Breast epithelium (tissue), 3 donors: ENCODE results near the gene ATP1A1.

Experiments
- POLR2A ChIP-seq: fragments of 450-650 bp; IDR thresholded peaks from one replicate; pipeline ENCODE4 v1.6.1; 2016; ENCODE audit warnings: antibody characterized with exemption, mild to moderate bottlenecking, moderate library complexity
- TF ChIP-seq, protein P1 (sequence below), 3 donors: fragments of 450-650 bp; IDR thresholded peaks; one replicate each; pipeline ENCODE4 v1.5.1; 2016 to 2017; ENCODE audit warnings: antibody characterized with exemption in 3 of 3, mild to moderate bottlenecking in 3 of 3, moderate library complexity in 3 of 3

DNA sequence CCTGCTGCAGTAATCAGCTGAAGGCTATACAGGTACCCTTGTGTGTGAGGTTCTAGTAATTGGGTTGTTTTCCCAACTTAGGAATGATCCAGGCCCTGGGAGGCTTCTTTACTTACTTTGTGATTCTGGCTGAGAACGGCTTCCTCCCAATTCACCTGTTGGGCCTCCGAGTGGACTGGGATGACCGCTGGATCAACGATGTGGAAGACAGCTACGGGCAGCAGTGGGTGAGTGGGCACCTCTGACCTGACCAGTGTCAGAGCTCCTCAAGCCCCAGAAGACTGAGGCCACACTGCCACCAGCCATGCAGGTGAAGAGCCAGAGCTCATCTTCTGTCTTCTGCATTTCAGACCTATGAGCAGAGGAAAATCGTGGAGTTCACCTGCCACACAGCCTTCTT is 27.7 kb downstream of the ATP1A1 start:
- TF ChIP-seq, protein P1, sequence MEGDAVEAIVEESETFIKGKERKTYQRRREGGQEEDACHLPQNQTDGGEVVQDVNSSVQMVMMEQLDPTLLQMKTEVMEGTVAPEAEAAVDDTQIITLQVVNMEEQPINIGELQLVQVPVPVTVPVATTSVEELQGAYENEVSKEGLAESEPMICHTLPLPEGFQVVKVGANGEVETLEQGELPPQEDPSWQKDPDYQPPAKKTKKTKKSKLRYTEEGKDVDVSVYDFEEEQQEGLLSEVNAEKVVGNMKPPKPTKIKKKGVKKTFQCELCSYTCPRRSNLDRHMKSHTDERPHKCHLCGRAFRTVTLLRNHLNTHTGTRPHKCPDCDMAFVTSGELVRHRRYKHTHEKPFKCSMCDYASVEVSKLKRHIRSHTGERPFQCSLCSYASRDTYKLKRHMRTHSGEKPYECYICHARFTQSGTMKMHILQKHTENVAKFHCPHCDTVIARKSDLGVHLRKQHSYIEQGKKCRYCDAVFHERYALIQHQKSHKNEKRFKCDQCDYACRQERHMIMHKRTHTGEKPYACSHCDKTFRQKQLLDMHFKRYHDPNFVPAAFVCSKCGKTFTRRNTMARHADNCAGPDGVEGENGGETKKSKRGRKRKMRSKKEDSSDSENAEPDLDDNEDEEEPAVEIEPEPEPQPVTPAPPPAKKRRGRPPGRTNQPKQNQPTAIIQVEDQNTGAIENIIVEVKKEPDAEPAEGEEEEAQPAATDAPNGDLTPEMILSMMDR (IDR thresholded peaks at IDR 0.05): no peak
- no peak for TF ChIP-seq POLR2A
